Endothelial cell of umbilical vein (primary cell): ENCODE data around the gene MYO16. TPM values are rescaled to one million over a fixed set of nuclear protein-coding genes. Genes with fewer than 3 reads are reported as not detected.

ENCODE experiments used
- BruUV-seq: library from RNA; stranded (reverse); fragments of 400-500 nt; replicated peaks from 2 replicates; lab custom pipeline; 2021; lab: Mats Ljungman, UMichigan
- CTCF ChIA-PET: fragments of 300-600, 350-600 bp; sonication (Branson Sonifier 250); formaldehyde crosslinking; loops from one replicate; lab custom pipeline; 2021; ENCODE audit warnings: antibody characterized with exemption, inconsistent platforms; lab: Charles Lee
- POLR2A ChIA-PET: fragments of 300-600, 350-600 bp; sonication (Branson Sonifier 250); formaldehyde crosslinking; loops from one replicate; lab custom pipeline; 2021; ENCODE audit warnings: antibody characterized with exemption, inconsistent platforms; lab: Charles Lee
- DNase-seq: peaks from one replicate; pipeline ENCODE4 v3.0.0-alpha.2; 2011; ENCODE audit warnings: low read depth, low spot score
- FAIRE-seq: peaks from 2 replicates; lab custom pipeline; 2011; peaks lifted over from hg19 to GRCh38; lab: Jason Lieb, UNC
- H2AFZ ChIP-seq: 2 replicates; pipeline ENCODE4 v1.6.0; 2012; ENCODE audit warnings: low read depth, low read length, control low read depth, inconsistent platforms
- H3K27ac ChIP-seq: 2 replicates; pipeline ENCODE4 v1.5.1; 2011; ENCODE audit warnings: low read depth, mild to moderate bottlenecking, control low read depth, low read length, moderate library complexity; ENCODE audit not compliant: insufficient read depth
- H3K27me3 ChIP-seq, 2 experiments: 2 replicates each; pipeline versions ENCODE4 v1.6.0 to v1.6.1; 2011; ENCODE audit warnings: low read length in 2 of 2, mixed read lengths in 1 of 2; ENCODE audit not compliant: control insufficient read depth in 2 of 2, insufficient read depth in 2 of 2
- H3K36me3 ChIP-seq, 2 experiments: 2 replicates in 1 of 2; 3 replicates in 1 of 2; pipeline ENCODE4 v1.5.1; 2011; ENCODE audit warnings: low read length in 2 of 2, mild to moderate bottlenecking in 1 of 2, moderate library complexity in 1 of 2; ENCODE audit not compliant: control insufficient read depth in 2 of 2, insufficient read depth in 2 of 2; ENCODE audit errors: extremely low read depth in 1 of 2
- H3K4me1 ChIP-seq: 3 replicates; pipeline ENCODE4 v1.5.1; 2011; ENCODE audit warnings: mild to moderate bottlenecking, low read length; ENCODE audit not compliant: control insufficient read depth, insufficient read depth; ENCODE audit errors: extremely low read depth
- H3K4me2 ChIP-seq: 2 replicates; pipeline ENCODE4 v1.6.1; 2011; ENCODE audit warnings: low read length, control low read depth, mixed read lengths; ENCODE audit not compliant: insufficient read depth
- H3K4me3 ChIP-seq, 3 experiments: fragments of 200-600 bp in 1 of 3; sonication (generic), shearing (Covaris generic) in 1 of 3; replicated peaks in 1 of 3; 2 replicates each; pipeline ENCODE4 v1.5.1; 2011 to 2016; ENCODE audit warnings: control low read depth in 3 of 3, low read length in 3 of 3, mild to moderate bottlenecking in 2 of 3, inconsistent platforms in 1 of 3, low read depth in 1 of 3, moderate library complexity in 1 of 3; ENCODE audit not compliant: insufficient read depth in 1 of 3
- H3K79me2 ChIP-seq: 2 replicates; pipeline ENCODE4 v1.6.0; 2012; ENCODE audit warnings: low read length, inconsistent platforms; ENCODE audit not compliant: control insufficient read depth, insufficient read depth
- H3K9ac ChIP-seq: replicated peaks from 2 replicates; pipeline ENCODE3; 2011; ENCODE audit warnings: low read length, control low read depth; ENCODE audit not compliant: insufficient read depth; ENCODE audit errors: extremely low read depth
- H3K9me1 ChIP-seq: replicated peaks from 3 replicates; pipeline ENCODE4 v1.6.0; 2011; ENCODE audit warnings: mild to moderate bottlenecking, low read length; ENCODE audit not compliant: control insufficient read depth, insufficient read depth; ENCODE audit errors: extremely low read depth
- H3K9me3 ChIP-seq: replicated peaks from 2 replicates; pipeline ENCODE4 v1.5.1; 2012; ENCODE audit warnings: low read length, inconsistent platforms; ENCODE audit not compliant: control insufficient read depth, insufficient read depth
- H4K20me1 ChIP-seq: replicated peaks from 2 replicates; pipeline ENCODE3; 2011; ENCODE audit warnings: mild to moderate bottlenecking, low read length; ENCODE audit not compliant: control insufficient read depth, insufficient read depth; ENCODE audit errors: extremely low read depth
- CTCF ChIP-seq, 2 donors: IDR thresholded peaks; 1 replicate in 1 of 2; 2 replicates in 1 of 2; pipeline ENCODE4 v1.5.1; 2011; ENCODE audit warnings: low read length in 2 of 2, mild to moderate bottlenecking in 2 of 2, moderate library complexity in 2 of 2, control low read depth in 1 of 2, inconsistent platforms in 1 of 2, low read depth in 1 of 2; ENCODE audit not compliant: insufficient read depth in 1 of 2; ENCODE audit errors: extremely low read depth in 1 of 2
- EZH2 ChIP-seq: IDR thresholded peaks from 2 replicates; pipeline ENCODE4 v1.6.1; 2012; ENCODE audit warnings: borderline replicate concordance, low read depth, mild to moderate bottlenecking, moderate library complexity, low read length, inconsistent platforms; ENCODE audit not compliant: severe bottlenecking
- FOS ChIP-seq: IDR thresholded peaks from 2 replicates; pipeline ENCODE4 v1.6.1; 2011; ENCODE audit warnings: mild to moderate bottlenecking, low read length, moderate library complexity, borderline replicate concordance; ENCODE audit not compliant: insufficient read depth
- GATA2 ChIP-seq: IDR thresholded peaks from 2 replicates; pipeline ENCODE4 v1.7.0; 2011; ENCODE audit warnings: low read depth, mild to moderate bottlenecking, moderate library complexity, mixed read lengths, low read length; ENCODE audit not compliant: insufficient read length, insufficient read depth
- JUN ChIP-seq: IDR thresholded peaks from 2 replicates; pipeline ENCODE4 v1.6.1; 2011; ENCODE audit warnings: borderline replicate concordance, low read depth; ENCODE audit not compliant: insufficient read length, insufficient read depth
- MAX ChIP-seq: IDR thresholded peaks from 2 replicates; pipeline ENCODE4 v1.6.1; 2011; ENCODE audit not compliant: insufficient read depth, insufficient read length
- MYC ChIP-seq: IDR thresholded peaks from one replicate; pipeline ENCODE4 v1.6.1; 2011; ENCODE audit warnings: mild to moderate bottlenecking, low read depth, low read length
- POLR2A ChIP-seq: IDR thresholded peaks from 2 replicates; pipeline ENCODE4 v1.6.1; 2012; ENCODE audit warnings: low read depth, mild to moderate bottlenecking, control low read depth, low read length
- POLR2AphosphoS5 ChIP-seq: IDR thresholded peaks from 2 replicates; pipeline ENCODE4 v1.6.1; 2012; ENCODE audit warnings: low read depth, mild to moderate bottlenecking, control low read depth, low read length, moderate library complexity; ENCODE audit not compliant: insufficient read depth
- dilution Hi-C: fragments of 300-500 bp; cut with MboI; formaldehyde crosslinking; loops from one replicate; pipeline ENCODE4 v1.15.0; 2019; ENCODE audit warnings: low sequenced_read_pairs; ENCODE audit not compliant: extremely low pct_ligation_motif_present
- intact Hi-C: fragments of 100-400 bp; cut with micrococcal nuclease; formaldehyde crosslinking; loops from one replicate; pipeline ENCODE4 v1.10.0; 2022
- polyA plus RNA-seq, 4 experiments: library from polyadenylated mRNA; depleted of rRNA in 3 of 4; stranded (reverse) in 3 of 4; unstranded in 1 of 4; fragments of >200 nt; gene quantifications; 2 replicates each; pipeline versions ENCODE4 v1.2.1 to v1.2.3, GENCODE V29; 2011 to 2012; ENCODE audit warnings: missing spikeins in 1 of 4
- total RNA-seq: library from RNA; stranded (reverse); gene quantifications from 2 replicates; pipeline ENCODE4 v1.2.3, GENCODE V29; 2021

The MYO16 gene
- total and polyA plus RNA-seq, 2 donors (not counting 3 experiments of a cell fraction or from before 2014, with no cell fraction given), result 0.03 to 0.04 TPM

GRCh38 chr13:108632649-108633167 is 3.3 kb downstream of the MYO16 start:
- POLR2A ChIA-PET, result no interaction called here
- BruUV-seq, result no TSS peak

DNA sequence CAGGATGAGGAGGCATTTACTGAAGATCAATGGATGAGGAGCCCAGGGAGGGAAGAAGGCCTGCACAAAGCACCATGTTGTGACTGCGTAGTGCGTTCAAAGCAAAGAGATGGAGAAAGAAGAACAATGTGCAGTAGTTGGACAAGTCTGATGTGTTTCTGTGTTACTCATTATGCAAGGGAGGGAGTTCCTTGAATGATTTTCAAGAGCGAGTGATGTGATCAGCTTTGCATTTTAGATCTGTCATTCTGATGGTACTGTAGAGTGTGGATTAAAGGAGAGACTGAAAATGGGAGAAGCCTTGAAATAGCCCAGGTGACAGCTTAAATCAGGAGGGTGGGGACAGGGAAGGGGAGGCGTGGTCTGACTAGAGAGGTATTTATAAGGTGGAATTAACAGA is 9.5 kb downstream of the MYO16 start:
- FAIRE-seq (no peak), DNase-seq (no peak)
- no peaks in the 10 kb centered on the region for H3K4me1 ChIP-seq
- no peaks in the 10 kb centered on the region for H4K20me1 ChIP-seq
- no peak overlapping the region for H3K9ac ChIP-seq
- H3K9me3 ChIP-seq, result peaks cover 6% of the 10 kb centered on the region
- intact Hi-C loops, result no loop called here
- TF ChIP-seq POLR2AphosphoS5, result no peak
- no peak for TF ChIP-seq CTCF (IDR thresholded peaks at IDR 0.05; ENCODE audit: extremely low read depth in 1 of 2, insufficient read depth in 1 of 2, low read depth in 1 of 2, low read length in 2 of 2)
- TF ChIP-seq POLR2A, result no peak
- TF ChIP-seq GATA2, result no peak
- no peak for TF ChIP-seq EZH2
- TF ChIP-seq MAX, result no peak
- no peak for TF ChIP-seq JUN
- no peak for TF ChIP-seq MYC
- TF ChIP-seq FOS, result no peak
- no peak overlapping the region for H3K4me3 ChIP-seq
- BruUV-seq, result no TSS peak
- no peak overlapping the region for H2AFZ ChIP-seq
- H3K36me3 ChIP-seq, result no peaks in the 10 kb centered on the region
- dilution Hi-C loops, result no loop called here
- no peak overlapping the region for H3K4me2 ChIP-seq
- CTCF ChIA-PET, result no interaction called here
- H3K9me1 ChIP-seq, result no peaks in the 10 kb centered on the region
- H3K27me3 ChIP-seq, result no peaks in the 10 kb centered on the region
- no peaks in the 10 kb centered on the region for H3K79me2 ChIP-seq
- no peak overlapping the region for H3K27ac ChIP-seq
- POLR2A ChIA-PET, result no interaction called here

More at GRCh38 chr13:108632649-108633167, 3.3 kb downstream of the MYO16 start:
- Histone ChIP-seq H3K27me3 (no peaks in the 10 kb centered on the region), H3K9me3 (no peaks in the 10 kb centered on the region), H3K36me3 (no peaks in the 10 kb centered on the region), H3K9ac (no peak overlapping the region), H3K27ac (no peak overlapping the region), H3K4me3 (no peak overlapping the region), H2AFZ (no peak overlapping the region), H3K4me2 (no peak overlapping the region), H3K9me1 (no peaks in the 10 kb centered on the region), H3K79me2 (no peaks in the 10 kb centered on the region), H4K20me1 (no peaks in the 10 kb centered on the region), H3K4me1 (no peaks in the 10 kb centered on the region)
- DNase-seq (no peak), FAIRE-seq (no peak)
- intact Hi-C loops (no loop called here), dilution Hi-C loops (no loop called here)
- CTCF ChIA-PET, result no interaction called here
- TF ChIP-seq MYC, result no peak
- TF ChIP-seq POLR2A, result no peak
- no peak for TF ChIP-seq MAX
- no peak for TF ChIP-seq GATA2
- no peak for TF ChIP-seq POLR2AphosphoS5
- TF ChIP-seq FOS, result no peak
- no peak for TF ChIP-seq JUN
